ENCODE measurements around the gene SBF1. TPM values are rescaled to one million over a fixed set of nuclear protein-coding genes. Genes with fewer than 3 reads are reported as not detected.
A peak's percentile ranks its signal among the peaks of the same experiment; 100 is the strongest.

The SBF1 gene
- total RNA-seq, 2 donors from 2014 or later = 99.3 to 99.8 TPM

GRCh38 chr22:50497093-50497492, 22.3 kb upstream of the SBF1 start:
- Mint-ChIP-seq H3K27ac (no peak overlapping the region), H3K36me3 (no peaks in the 10 kb centered on the region), H3K9me3 (no peaks in the 10 kb centered on the region)
- DNase-seq (ENCODE audit: low spot score in 2 of 2) (no peak), ATAC-seq (no peak)

DNA sequence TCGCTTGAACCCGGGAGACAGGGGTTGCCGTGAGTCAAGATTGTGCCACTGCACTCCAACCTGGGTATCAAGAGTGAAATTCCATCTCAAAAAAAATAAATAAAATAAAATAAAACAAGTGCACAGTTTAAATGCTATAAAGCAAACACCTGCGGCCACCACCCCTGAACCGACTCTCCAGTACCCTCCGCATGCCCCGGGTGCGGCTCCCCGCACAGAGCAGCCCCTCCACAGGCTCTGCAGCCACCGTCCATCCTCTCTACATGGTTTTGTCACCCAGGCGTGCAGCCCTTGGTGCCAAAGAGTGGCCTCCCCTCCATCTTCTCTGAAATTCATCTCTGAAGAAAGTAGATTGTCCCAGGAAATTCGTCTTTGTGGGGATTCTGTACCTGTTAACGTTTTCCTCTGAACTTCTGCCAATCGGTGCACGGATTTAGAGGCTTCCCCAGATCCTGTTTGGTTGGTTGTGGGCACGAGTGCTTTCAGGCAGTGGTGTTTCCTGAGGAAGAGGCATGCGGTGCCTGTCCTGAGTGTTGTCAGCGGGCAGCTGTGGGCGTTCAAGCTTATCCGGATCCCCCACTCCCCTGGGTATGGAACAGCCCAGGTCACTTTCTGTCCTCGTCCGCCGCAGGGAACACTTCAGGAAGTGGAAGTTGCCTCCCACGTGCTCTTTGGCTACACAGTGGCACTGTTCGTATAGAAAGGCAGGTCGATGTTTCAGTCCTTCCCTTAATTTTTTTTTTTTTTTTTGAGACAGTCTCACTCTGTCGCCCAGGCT, 15.9 kb upstream of the SBF1 start:
- ATAC-seq (peak; percentile 29 to 77), DNase-seq (ENCODE audit: low spot score in 2 of 2) (no peak)
- Mint-ChIP-seq H3K9me3 (no peaks in the 10 kb centered on the region), H3K36me3 (no peaks in the 10 kb centered on the region), H3K27ac (peak overlapping the region; percentile 16 to 62)

- Mint-ChIP-seq H3K36me3 (no peaks in the 10 kb centered on the region), H3K9me3 (no peaks in the 10 kb centered on the region), H3K27ac (no peak overlapping the region)
- no peak for DNase-seq (ENCODE audit: low spot score in 2 of 2)
- no peak for ATAC-seq
These were observed 14.8 kb upstream of the SBF1 start for GRCh38 chr22:50489363-50490243.

DNA sequence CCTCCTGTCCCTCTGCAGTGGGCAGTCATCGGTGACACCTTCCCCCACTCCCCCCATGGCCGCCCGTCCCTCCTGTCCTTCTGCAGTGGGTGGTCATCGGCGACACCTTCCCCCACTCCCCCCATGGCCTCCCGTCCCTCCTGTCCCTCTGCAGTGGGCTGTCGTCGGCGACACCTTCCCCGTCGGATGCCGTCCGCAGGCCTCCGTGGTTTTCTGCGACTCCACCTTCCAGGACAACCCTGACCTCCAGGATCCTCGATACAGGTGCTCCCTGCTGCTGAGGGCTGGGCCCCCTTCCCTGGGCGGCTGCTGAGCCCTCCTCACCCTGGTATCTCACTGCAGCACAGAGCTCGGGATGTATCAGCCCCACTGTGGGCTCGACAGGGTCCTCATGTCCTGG, 14.1 kb upstream of the SBF1 start:
- H3K36me3 Mint-ChIP-seq = no peaks in the 10 kb centered on the region
- DNase-seq (ENCODE audit: low spot score in 2 of 2) = no peak
- no peak overlapping the region for H3K27ac Mint-ChIP-seq
- no peak for ATAC-seq
- no peaks in the 10 kb centered on the region for H3K9me3 Mint-ChIP-seq

GRCh38 chr22:50488006-50488677, 13.3 kb upstream of the SBF1 start:
- Mint-ChIP-seq H3K36me3 (no peaks in the 10 kb centered on the region), H3K9me3 (no peaks in the 10 kb centered on the region), H3K27ac (no peak overlapping the region)
- ATAC-seq = no peak
- no peak for DNase-seq (ENCODE audit: low spot score in 2 of 2)

DNA sequence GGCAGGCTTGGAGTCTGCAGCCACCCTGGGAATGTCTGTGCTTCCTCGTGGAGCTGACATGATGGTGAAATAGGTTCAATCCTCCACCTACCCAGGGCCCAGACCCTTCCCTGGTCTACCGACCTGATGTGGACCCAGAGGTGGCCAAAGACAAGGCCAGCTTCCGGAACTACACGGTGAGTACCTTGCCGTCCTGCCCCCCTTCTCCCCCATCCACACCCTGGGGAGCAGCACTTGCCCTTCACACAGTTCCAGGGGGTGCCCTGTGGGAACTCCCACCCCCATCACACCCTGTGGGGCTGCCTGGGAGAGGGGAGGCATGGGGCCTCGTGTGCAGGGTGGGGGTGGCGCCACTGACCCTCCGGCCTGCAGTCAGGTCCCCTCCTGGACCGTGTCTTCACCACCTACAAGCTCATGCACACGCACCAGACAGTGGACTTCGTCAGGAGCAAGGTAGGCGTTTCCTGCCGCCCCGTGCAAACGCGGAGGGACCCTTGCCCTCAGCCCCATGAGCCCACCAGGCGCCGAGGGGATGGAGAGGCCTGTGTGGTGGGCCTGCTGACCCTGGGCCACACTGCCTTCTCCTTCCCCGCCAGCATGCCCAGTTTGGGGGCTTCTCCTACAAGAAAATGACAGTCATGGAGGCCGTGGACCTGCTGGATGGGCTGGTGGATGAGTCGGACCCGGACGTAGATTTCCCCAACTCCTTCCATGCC, 12.6 kb upstream of the SBF1 start:
- no peaks in the 10 kb centered on the region for H3K36me3 Mint-ChIP-seq
- no peak overlapping the region for H3K27ac Mint-ChIP-seq
- no peaks in the 10 kb centered on the region for H3K9me3 Mint-ChIP-seq
- DNase-seq (ENCODE audit: low spot score in 2 of 2) = no peak
- peak in 1 of 2 donors; percentile 18 for ATAC-seq

DNA sequence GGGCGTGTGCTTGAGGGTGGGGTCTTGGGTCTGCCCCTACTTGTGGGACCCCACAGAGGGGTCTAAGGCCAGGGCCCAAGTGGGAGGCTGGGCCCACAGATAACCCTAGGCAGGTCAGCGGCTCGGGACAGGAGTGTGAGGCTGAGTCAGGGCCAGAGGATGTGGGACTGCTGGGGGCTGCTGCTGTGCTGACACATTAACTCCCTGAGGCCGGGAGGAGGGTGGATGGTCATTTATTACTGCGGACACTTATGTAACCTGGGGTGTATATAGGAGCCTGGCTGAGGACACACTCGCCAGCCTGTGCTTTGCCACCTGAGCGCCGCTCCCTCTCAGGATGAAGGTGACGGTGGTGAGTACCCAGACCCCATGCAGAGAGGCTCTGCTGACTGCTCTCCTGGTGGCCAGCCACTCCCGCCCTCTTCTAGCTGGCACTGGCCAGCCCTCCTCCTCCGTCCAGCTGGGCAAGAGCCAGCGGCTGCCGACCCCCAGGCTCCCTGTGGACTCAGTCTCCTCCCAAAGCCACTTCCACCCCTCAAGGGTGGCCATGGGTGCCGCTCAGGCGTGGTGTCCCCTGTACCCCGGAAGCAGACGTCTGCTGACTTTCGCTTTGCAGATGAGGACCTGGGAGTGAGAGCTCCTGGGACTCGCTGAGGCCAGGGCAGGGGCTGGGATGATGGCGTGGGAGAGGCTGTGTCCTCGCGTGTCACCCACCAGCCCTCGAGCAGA, 11.9 kb upstream of the SBF1 start, which contains the start of gene MIOX:
Gene MIOX, plus strand, starts transcription at position 299 of the 729 bp plus-strand sequence. Its CDS starts 39 bp downstream, at position 338.
- no peak for DNase-seq (ENCODE audit: low spot score in 2 of 2)
- Mint-ChIP-seq H3K36me3 (no peaks in the 10 kb centered on the region), H3K9me3 (no peaks in the 10 kb centered on the region), H3K27ac (no peak within 1 kb of the TSS)
- ATAC-seq = no peak

DNA sequence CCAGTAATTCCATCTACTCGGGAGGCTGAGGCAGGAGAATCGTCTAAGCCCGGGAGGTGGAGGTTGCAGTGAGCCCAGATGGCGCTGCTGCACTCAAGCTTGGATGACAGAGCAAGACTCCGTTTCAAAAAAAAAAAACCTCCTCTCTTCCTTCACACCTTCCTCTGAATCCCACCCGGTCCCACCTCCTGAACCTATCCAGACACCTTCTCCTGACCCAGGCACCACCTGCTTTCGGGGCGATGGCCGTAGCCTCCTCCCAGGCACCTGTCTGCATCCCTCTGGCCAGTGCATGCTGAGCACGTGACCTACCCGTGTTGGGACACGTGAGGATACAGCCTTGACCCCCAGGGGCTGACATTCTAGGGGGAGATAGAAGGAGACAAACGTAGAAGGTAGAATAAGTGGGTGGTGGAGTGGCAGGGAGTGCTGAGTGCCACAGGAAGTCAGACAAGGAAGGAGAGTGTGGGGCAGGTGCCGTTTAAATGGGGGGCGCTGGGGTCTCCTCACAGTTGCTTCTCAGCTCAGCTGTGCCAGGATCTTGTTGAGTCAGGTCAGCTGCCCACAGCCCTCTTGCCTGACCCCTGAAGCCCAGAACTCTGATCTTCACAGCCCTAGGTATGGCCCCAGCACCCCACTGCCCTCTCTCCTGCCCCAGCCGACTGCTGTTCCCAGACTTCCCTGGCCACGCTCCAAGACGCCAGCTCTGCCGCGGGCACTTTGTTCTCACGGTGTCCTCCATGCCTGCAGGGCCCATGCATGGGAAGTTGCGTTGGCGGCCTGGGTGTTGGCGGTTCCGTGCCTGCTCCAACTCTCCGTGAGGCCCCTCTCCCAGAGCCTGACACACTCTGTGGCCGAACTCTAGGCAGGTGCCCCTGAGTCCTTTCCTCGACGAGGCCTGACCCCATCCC, 10.6 kb upstream of the SBF1 start:
- no peaks in the 10 kb centered on the region for H3K9me3 Mint-ChIP-seq
- ATAC-seq (no peak), DNase-seq (ENCODE audit: low spot score in 2 of 2) (no peak)
- peak overlapping the region in 1 of 2 donors; percentile 47 for H3K27ac Mint-ChIP-seq
- no peaks in the 10 kb centered on the region for H3K36me3 Mint-ChIP-seq

- H3K27ac Mint-ChIP-seq = no peak overlapping the region
These were observed 9.4 kb upstream of the SBF1 start for GRCh38 chr22:50483977-50484853.

GRCh38 chr22:50483556-50483955, 8.7 kb upstream of the SBF1 start:
- Mint-ChIP-seq H3K27ac (no peak overlapping the region), H3K36me3 (no peaks in the 10 kb centered on the region), H3K9me3 (no peaks in the 10 kb centered on the region)
- ATAC-seq (no peak), DNase-seq (ENCODE audit: low spot score in 2 of 2) (no peak)

More at GRCh38 chr22:50483977-50484853, 9.4 kb upstream of the SBF1 start:
- H3K9me3 Mint-ChIP-seq = no peaks in the 10 kb centered on the region
- DNase-seq (ENCODE audit: low spot score in 2 of 2) (no peak), ATAC-seq (no peak)
- H3K36me3 Mint-ChIP-seq = no peaks in the 10 kb centered on the region

GRCh38 chr22:50483106-50483505, 8.3 kb upstream of the SBF1 start:
- Mint-ChIP-seq H3K36me3 (no peaks in the 10 kb centered on the region), H3K27ac (no peak overlapping the region), H3K9me3 (no peaks in the 10 kb centered on the region)
- no peak for ATAC-seq
- DNase-seq (ENCODE audit: low spot score in 2 of 2) = no peak

DNA sequence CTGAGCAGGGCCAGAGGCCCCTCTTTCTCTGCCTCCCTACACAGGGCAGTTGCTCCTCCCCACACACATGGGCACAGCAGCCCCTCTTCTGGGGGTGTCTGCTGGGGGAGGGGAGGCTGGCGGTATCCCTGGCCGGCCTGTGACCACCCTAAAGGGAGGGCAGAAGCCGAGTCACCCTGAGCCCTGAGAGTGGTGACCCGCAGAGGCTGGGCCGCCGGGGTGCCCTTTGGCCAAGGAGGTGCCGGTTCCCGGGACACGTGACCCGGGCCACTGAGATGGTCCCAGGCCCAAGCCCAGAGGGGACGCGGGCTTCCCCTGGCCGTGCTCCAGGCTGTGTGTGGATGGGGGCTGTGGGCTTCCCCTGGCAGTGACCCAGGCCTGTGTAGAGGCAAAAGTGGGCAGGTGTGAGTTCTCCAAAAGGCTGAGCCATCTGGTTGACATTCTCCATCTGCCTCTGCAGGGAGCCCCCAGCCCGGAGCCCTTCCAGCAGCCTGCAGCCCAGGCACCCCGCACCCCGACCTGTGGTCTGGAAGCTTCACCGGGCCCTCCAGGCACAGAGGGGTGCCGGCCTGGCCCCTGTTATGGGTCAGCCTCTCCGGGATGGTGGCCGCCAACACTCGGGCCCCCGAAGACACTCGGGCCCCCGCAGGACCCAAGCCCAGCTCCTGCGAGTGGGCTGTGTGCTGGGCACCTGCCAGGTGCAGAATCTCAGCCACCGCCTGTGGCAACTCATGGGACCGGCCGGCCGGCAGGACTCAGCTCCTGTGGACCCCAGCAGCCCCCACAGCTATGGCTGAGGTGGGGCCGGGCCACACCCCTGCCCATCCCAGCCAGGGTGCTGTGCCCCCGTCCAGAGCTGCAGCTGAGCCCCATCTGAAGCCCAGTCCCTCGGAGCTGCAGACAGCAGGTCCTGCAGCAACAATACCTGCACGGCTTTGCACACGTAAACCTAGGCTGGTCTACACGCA, 7.6 kb upstream of the SBF1 start:
- ATAC-seq = peak in 1 of 2 donors; percentile 28
- H3K27ac Mint-ChIP-seq = peak overlapping the region; percentile 64 to 68

GRCh38 chr22:50481440-50482106, 6.7 kb upstream of the SBF1 start, which contains the start of gene ADM2:
Gene ADM2, plus strand, starts transcription at chr22:50481543. Its CDS starts 305 bp downstream, at chr22:50481848.
- DNase-seq (ENCODE audit: low spot score in 2 of 2) (peak in 1 of 2 donors; percentile 71), ATAC-seq (peak; percentile 88 to 93)
- Mint-ChIP-seq H3K9me3 (no peaks in the 10 kb centered on the region), H3K36me3 (no peaks in the 10 kb centered on the region), H3K27ac (peak within 1 kb of the TSS; percentile 64 to 70)

More for the DNA sequence above, 7.6 kb upstream of the SBF1 start:
- no peak for DNase-seq (ENCODE audit: low spot score in 2 of 2)
- Mint-ChIP-seq H3K9me3 (no peaks in the 10 kb centered on the region), H3K36me3 (no peaks in the 10 kb centered on the region)
